ENCODE results near the gene VMAC.
"Not testable (repeated sequence)": the region's sequence is repeated elsewhere in the genome, so short reads cannot be mapped to it uniquely, and the experiment has no call there.

VMAC gene

GRCh38 chr19:5904352-5905113 lies at the start of gene VMAC:
Gene VMAC, plus strand, starts transcription at chr19:5904872. Its CDS starts 19 bp downstream, at chr19:5904891.
- DNase-seq (ENCODE audit: low spot score), result peak; percentile 98

GRCh38 chr19:5855151-5855550 lies 49.5 kb upstream of the VMAC start:
- not testable (repeated sequence) for DNase-seq (ENCODE audit: low spot score)

- no peak for DNase-seq (ENCODE audit: low spot score)
These were observed 47.2 kb upstream of the VMAC start for GRCh38 chr19:5857203-5858081.

- DNase-seq (ENCODE audit: low spot score), result no peak
These were observed 41.5 kb upstream of the VMAC start for GRCh38 chr19:5863030-5863665.

GRCh38 chr19:5864013-5864720 lies 40.5 kb upstream of the VMAC start:
- no peak for DNase-seq (ENCODE audit: low spot score)

GRCh38 chr19:5864725-5865486 lies 39.8 kb upstream of the VMAC start:
- DNase-seq (ENCODE audit: low spot score), result no peak

GRCh38 chr19:5865772-5866171 lies 38.9 kb upstream of the VMAC start:
- DNase-seq (ENCODE audit: low spot score), result no peak

GRCh38 chr19:5867201-5868136 lies 37.2 kb upstream of the VMAC start:
- DNase-seq (ENCODE audit: low spot score), result no peak

GRCh38 chr19:5870986-5871394 lies 33.7 kb upstream of the VMAC start:
- DNase-seq (ENCODE audit: low spot score), result peak; percentile 79

- no peak for DNase-seq (ENCODE audit: low spot score)
These were observed 31.0 kb upstream of the VMAC start for GRCh38 chr19:5873617-5874199.

- DNase-seq (ENCODE audit: low spot score), result not testable (repeated sequence)
These were observed 30.2 kb upstream of the VMAC start for GRCh38 chr19:5874496-5874895.

GRCh38 chr19:5877427-5877826 lies 27.2 kb upstream of the VMAC start:
- DNase-seq (ENCODE audit: low spot score), result no peak

- no peak for DNase-seq (ENCODE audit: low spot score)
These were observed 26.8 kb upstream of the VMAC start for GRCh38 chr19:5877882-5878281.

GRCh38 chr19:5880196-5880595 lies 24.5 kb upstream of the VMAC start:
- DNase-seq (ENCODE audit: low spot score), result no peak

GRCh38 chr19:5880604-5881078 lies 24.0 kb upstream of the VMAC start:
- DNase-seq (ENCODE audit: low spot score), result peak; percentile 83

- DNase-seq (ENCODE audit: low spot score), result no peak
These were observed 23.0 kb upstream of the VMAC start for GRCh38 chr19:5881543-5882299.

- DNase-seq (ENCODE audit: low spot score), result no peak
These were observed 22.2 kb upstream of the VMAC start for GRCh38 chr19:5882421-5882968.

- DNase-seq (ENCODE audit: low spot score), result not testable (repeated sequence)
These were observed 21.4 kb upstream of the VMAC start for GRCh38 chr19:5883157-5883873.
